ENCODE data around the gene SAMHD1.

The SAMHD1 gene

DNA sequence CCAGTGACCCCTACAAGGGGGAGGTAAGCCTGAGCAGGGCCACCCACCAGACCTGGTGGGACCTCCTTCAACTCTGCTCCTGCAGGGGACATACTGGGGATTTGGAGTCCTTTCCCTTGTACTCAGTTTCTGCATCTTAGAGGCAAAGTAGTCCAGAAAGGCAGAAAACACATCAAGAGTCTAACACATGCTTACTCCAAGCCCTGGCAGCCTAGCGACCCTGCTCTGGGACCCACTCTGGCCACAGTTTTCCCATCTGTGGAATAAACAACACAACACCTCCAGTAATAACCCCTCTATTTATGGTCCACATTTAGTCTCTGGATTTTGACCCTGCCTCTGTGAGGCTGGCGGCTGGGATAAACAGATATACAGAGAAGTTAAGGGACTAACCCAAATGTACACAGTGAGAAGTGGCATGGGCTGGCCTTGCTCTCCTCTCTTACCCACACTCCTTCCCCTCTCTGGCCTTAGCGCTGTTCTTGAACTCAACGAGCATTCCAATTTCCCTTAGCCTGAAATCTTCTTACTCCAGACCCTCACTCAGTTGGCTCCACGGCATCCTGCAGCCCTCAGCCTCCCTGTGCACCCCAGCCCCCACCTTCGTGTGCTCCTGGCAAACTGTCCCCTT lies 91.7 kb downstream of the SAMHD1 start:
- H3K27me3 ChIP-seq, result no peaks in the 10 kb centered on the region
- H3K4me2 ChIP-seq, result peak overlapping the region; percentile 88 to 98 (median 95)
- H3K4me3 ChIP-seq, result peak overlapping the region in 3 of 10 experiments; percentile 3 to 99 (median 6); a peak in 3 of 20 replicates
- no peak for TF ChIP-seq Cebpa-rat (IDR thresholded peaks at IDR 0.05)
- H3K27ac ChIP-seq, result peak overlapping the region in 7 of 11 experiments; percentile 7 to 97 (median 40); a peak in 4 of 22 replicates
- H3K36me3 ChIP-seq, result peaks cover 0 to 33% (median 12%) of the 10 kb centered on the region in 11 experiments; a peak in 12 of 22 replicates
- H4K20me1 ChIP-seq, result peaks cover 69 to 80% (median 76%) of the 10 kb centered on the region in 11 experiments; a peak in 21 of 22 replicates
- peak overlapping the region in 10 of 11 experiments; percentile 20 to 99 (median 94); a peak in 17 of 22 replicates for H3K9ac ChIP-seq
- H3K9me3 ChIP-seq (replicated peaks in 1 of 11), result no peaks in the 10 kb centered on the region
- peaks cover 70 to 86% (median 81%) of the 10 kb centered on the region in 10 experiments for H3K4me1 ChIP-seq

DNA sequence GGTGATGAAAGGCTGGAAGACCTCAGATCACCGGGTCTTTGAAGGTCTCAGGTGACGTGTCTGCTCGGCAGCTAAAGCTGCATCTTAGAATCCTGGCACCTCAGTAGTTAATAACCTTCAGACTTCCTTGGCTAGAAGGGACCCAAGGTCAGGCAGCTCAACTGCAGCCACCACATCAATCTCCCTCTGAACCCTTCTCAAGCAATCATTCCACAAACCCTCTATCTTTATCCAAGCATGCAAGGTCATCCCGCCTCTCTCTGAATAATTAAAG lies 92.3 kb downstream of the SAMHD1 start:
- Histone ChIP-seq H3K27me3 (no peaks in the 10 kb centered on the region), H3K4me2 (peak overlapping the region; percentile 88 to 98 (median 95)), H3K36me3 (peaks cover 0 to 33% (median 12%) of the 10 kb centered on the region in 11 experiments; a peak in 12 of 22 replicates), H3K4me1 (peaks cover 76 to 86% (median 81%) of the 10 kb centered on the region in 10 experiments), H3K9me3 (replicated peaks in 1 of 11) (no peaks in the 10 kb centered on the region), H3K9ac (peak overlapping the region in 8 of 11 experiments; percentile 20 to 99 (median 94); a peak in 10 of 22 replicates), H4K20me1 (peaks cover 75 to 86% (median 81%) of the 10 kb centered on the region in 11 experiments; a peak in 21 of 22 replicates), H3K27ac (peak overlapping the region in 5 of 11 experiments; percentile 7 to 96 (median 23); a peak in 4 of 22 replicates), H3K4me3 (no peak overlapping the region)
- TF ChIP-seq Cebpa-rat (IDR thresholded peaks at IDR 0.05), result no peak

DNA sequence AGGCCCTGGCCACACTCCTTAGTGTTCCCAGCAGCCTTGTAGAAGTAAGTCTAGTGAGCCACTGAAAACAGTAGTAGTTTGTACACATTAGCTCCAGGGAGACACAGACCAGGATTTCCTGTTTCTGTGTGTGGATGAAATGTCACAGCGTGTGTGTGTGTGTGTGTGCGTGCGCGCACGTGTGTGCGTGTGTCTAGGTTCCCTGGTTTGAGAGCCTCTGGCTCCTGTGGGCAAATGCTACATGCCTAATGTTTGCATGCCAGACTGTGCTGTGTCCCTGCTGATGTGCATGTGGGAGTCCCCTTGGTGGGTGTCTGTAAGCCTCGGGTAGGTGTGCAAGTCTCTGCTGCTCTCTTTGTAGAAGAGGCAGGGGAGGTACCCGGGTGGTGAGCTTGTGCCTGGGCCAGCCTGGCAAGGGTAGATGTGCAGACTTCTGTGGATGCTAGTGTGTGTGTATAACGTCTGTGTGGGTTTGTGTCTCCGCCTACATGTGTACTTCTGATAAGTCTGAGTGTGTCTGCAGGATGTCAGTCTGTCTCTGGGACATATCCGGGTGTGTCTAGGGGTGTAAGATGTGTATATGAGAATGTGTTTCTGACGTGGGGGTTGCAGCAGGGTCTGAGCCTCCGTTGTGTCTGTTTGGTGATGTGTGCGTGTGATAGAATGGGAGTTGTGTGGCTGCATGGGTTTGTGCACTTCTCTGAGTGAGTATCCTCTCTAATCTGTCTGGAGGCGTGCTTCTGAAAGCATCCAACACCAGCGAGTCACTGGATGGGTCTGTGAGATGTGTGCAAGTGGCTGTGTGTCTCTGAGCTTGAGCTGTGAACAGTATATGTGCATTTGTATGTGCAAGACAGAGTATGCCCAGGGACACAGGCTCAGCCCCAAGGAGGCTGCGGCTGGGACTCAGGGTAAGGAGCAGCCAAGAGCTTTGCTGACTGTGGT lies 94.5 kb downstream of the SAMHD1 start:
- no peaks in the 10 kb centered on the region for H3K27me3 ChIP-seq
- peak overlapping the region; percentile 27 to 67 (median 52); a peak in 19 of 22 replicates for H3K9ac ChIP-seq
- peak overlapping the region; percentile 59 to 98 (median 86) for H3K4me2 ChIP-seq
- H3K36me3 ChIP-seq, result peaks cover 10 to 51% (median 24%) of the 10 kb centered on the region in 11 experiments
- H3K27ac ChIP-seq, result peak overlapping the region; percentile 12 to 66 (median 56); a peak in 19 of 22 replicates
- H3K9me3 ChIP-seq (replicated peaks in 1 of 11), result peaks cover 0 to 5% (median 3%) of the 10 kb centered on the region in 11 experiments; a peak in 6 of 22 replicates
- H3K4me1 ChIP-seq, result peaks cover 85 to 99% (median 96%) of the 10 kb centered on the region in 10 experiments
- H3K4me3 ChIP-seq, result no peak overlapping the region
- H4K20me1 ChIP-seq, result peaks cover 80 to 97% (median 90%) of the 10 kb centered on the region in 11 experiments; a peak in 21 of 22 replicates
- no peak for TF ChIP-seq Cebpa-rat (IDR thresholded peaks at IDR 0.05)

DNA sequence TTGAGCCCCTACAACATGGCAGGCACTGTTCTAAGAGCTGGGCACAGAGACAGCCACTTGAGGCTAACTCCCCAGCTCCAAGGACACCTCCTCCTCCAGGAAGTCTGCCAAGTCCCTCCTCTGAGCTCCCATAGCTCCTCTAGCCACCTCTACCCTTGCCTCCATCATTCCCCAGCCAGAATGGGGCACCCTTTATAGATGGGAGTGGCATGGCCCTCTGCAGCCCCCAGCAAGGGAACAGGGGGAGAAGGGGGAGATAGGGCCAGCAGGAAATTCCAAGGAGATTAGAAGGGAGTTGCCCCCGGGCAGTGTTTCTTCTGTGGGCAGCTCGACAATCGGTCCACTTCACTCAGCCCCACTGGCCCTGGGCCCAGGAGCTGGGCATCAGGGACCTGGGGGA lies 95.3 kb downstream of the SAMHD1 start:
- H3K4me2 ChIP-seq, result peak overlapping the region; percentile 59 to 98 (median 86)
- peaks cover 0 to 12% (median 11%) of the 10 kb centered on the region in 11 experiments; a peak in 17 of 22 replicates for H3K9me3 ChIP-seq (replicated peaks in 1 of 11)
- peak overlapping the region; percentile 12 to 66 (median 56); a peak in 19 of 22 replicates for H3K27ac ChIP-seq
- H3K9ac ChIP-seq, result peak overlapping the region; percentile 27 to 67 (median 52); a peak in 19 of 22 replicates
- H3K27me3 ChIP-seq, result no peaks in the 10 kb centered on the region
- H3K4me1 ChIP-seq, result peaks cover 77 to 99% (median 95%) of the 10 kb centered on the region in 10 experiments
- TF ChIP-seq Cebpa-rat (IDR thresholded peaks at IDR 0.05), result no peak
- H4K20me1 ChIP-seq, result peaks cover 72 to 96% (median 88%) of the 10 kb centered on the region in 11 experiments; a peak in 21 of 22 replicates
- H3K4me3 ChIP-seq, result no peak overlapping the region
- H3K36me3 ChIP-seq, result peaks cover 17 to 59% (median 32%) of the 10 kb centered on the region in 11 experiments

DNA sequence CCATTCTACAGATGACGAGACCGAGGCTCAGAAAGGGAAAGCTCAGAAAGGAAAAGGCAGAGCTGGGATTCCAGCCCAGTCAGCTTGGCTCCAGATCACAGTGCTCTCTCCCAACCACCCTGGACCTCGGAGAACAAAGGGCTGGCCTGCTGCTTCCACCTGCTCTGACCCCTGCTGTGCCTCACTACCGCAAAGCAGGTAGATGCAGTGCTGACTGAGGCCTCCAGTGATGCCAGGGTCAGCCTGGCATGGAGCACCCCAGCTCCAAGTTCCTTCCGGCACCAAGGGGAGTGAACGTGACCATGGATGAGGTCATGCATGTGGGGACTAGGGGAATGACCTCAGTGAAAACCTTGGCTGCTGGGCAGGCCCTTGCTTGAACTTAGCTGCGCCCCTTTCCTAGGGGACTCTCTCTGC lies 96.3 kb downstream of the SAMHD1 start:
- Histone ChIP-seq H3K4me3 (no peak overlapping the region), H4K20me1 (peaks cover 63 to 88% (median 79%) of the 10 kb centered on the region in 11 experiments; a peak in 21 of 22 replicates), H3K36me3 (peaks cover 21 to 65% (median 40%) of the 10 kb centered on the region in 11 experiments), H3K9ac (peak overlapping the region in 6 of 11 experiments; percentile 28 to 58 (median 42); a peak in 5 of 22 replicates), H3K27ac (peak overlapping the region in 7 of 11 experiments; percentile 7 to 66 (median 51); a peak in 5 of 22 replicates), H3K4me2 (peak overlapping the region; percentile 36 to 98 (median 86); a peak in 20 of 22 replicates), H3K27me3 (no peaks in the 10 kb centered on the region), H3K4me1 (peaks cover 71 to 96% (median 90%) of the 10 kb centered on the region in 10 experiments), H3K9me3 (replicated peaks in 1 of 11) (peaks cover 7 to 21% (median 17%) of the 10 kb centered on the region in 11 experiments; a peak in 20 of 22 replicates)
- TF ChIP-seq Cebpa-rat (IDR thresholded peaks at IDR 0.05), result no peak

DNA sequence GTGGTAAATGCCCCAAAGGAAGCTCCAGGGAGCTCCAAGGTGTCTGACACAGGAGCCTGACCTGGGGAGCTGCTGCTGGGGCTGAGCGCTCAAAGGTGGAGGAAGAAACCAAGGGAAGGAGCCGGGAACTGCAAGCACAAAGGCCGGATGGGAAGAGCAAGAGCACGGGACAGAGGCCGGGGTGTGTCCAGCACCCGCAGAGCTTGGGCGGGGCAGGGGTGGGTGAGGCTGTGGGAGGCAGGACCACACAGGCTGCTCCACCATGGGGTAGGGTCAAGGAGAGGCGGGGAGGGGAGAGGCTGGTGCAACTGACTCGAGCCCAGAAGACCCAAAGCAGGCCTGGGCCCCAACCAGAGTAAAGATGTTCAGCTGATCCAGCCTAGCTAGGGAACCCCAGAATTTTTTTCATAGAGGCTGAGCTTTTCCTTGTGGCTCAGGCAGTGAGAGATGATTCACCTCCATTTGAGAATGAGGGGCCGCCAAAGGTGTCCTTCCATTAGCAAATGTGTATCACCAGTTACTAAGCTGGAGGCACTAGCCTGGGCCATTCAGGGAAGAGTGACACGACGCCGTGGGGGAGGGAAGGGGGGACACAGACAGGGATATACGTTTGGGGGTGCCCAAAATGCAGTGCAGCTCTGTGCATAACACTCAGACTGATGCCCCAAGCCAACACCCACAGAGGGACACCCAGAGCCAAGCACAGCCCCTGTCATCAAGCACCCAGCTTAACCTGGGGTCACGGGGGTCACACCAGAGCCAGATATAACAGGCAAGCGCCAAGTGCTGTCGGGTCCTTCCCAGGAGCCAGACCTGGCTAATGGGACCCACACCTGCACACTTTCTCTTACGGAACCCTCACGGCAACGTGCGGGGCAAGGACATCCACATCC lies 96.9 kb downstream of the SAMHD1 start:
- peaks cover 71 to 96% (median 90%) of the 10 kb centered on the region in 10 experiments for H3K4me1 ChIP-seq
- peak overlapping the region; percentile 36 to 98 (median 86); a peak in 21 of 22 replicates for H3K4me2 ChIP-seq
- TF ChIP-seq Cebpa-rat (IDR thresholded peaks at IDR 0.05), result no peak
- peaks cover 21 to 63% (median 39%) of the 10 kb centered on the region in 11 experiments for H3K36me3 ChIP-seq
- no peak overlapping the region for H3K4me3 ChIP-seq
- no peaks in the 10 kb centered on the region for H3K27me3 ChIP-seq
- peaks cover 7 to 22% (median 17%) of the 10 kb centered on the region in 11 experiments; a peak in 20 of 22 replicates for H3K9me3 ChIP-seq (replicated peaks in 1 of 11)
- peak overlapping the region in 9 of 11 experiments; percentile 14 to 66 (median 42); a peak in 13 of 22 replicates for H3K27ac ChIP-seq
- H3K9ac ChIP-seq, result peak overlapping the region; percentile 20 to 72 (median 36); a peak in 17 of 22 replicates
- H4K20me1 ChIP-seq, result peaks cover 56 to 81% (median 72%) of the 10 kb centered on the region in 11 experiments; a peak in 21 of 22 replicates

DNA sequence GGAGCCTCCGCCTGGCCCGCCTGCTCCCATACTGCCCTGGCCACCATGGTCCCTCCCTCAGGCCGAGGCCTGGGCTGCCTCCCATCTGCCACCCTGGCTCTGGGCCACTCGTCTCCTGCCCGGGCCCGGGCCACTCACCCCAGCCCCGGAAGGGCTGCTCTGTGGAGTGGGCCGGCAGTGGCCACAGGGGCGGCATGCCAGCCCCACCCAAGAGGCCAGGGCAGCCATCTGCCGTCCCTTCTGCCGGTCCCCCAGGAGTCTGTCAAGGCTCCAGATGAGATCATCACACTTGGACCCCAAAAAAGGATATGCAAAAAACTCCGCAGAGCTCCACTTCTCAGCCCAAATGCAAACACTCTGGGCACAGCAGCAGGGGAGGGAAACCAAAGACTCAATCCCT lies 99.3 kb downstream of the SAMHD1 start:
- peaks cover 35 to 64% (median 50%) of the 10 kb centered on the region in 11 experiments; a peak in 21 of 22 replicates for H4K20me1 ChIP-seq
- peaks cover 7 to 22% (median 17%) of the 10 kb centered on the region in 11 experiments; a peak in 20 of 22 replicates for H3K9me3 ChIP-seq (replicated peaks in 1 of 11)
- peak overlapping the region in 3 of 11 experiments; percentile 1 to 24 (median 9); a peak in 2 of 22 replicates for H3K9ac ChIP-seq
- H3K27me3 ChIP-seq, result no peaks in the 10 kb centered on the region
- H3K4me1 ChIP-seq, result peaks cover 71 to 96% (median 90%) of the 10 kb centered on the region in 10 experiments
- H3K36me3 ChIP-seq, result peaks cover 21 to 47% (median 34%) of the 10 kb centered on the region in 11 experiments
- no peak for TF ChIP-seq Cebpa-rat (IDR thresholded peaks at IDR 0.05)
- H3K4me3 ChIP-seq, result no peak overlapping the region
- peak overlapping the region in 9 of 11 experiments; percentile 8 to 95 (median 38); a peak in 13 of 22 replicates for H3K27ac ChIP-seq
- peak overlapping the region in 4 of 11 experiments; percentile 2 to 43 (median 22); a peak in 4 of 22 replicates for H3K4me2 ChIP-seq
